Trophoblast cell (in vitro differentiated cells and primary cell): Measurements from ENCODE around the gene DCTD.

Experiments used
- DNase-seq, 2 donors: peaks; one replicate each; pipeline ENCODE4 v3.0.0-alpha.2; 2016
- H2AFZ ChIP-seq: 2 replicates; pipeline ENCODE4 v1.6.1; 2013; ENCODE audit warnings: low read length, moderate library complexity, mild to moderate bottlenecking; ENCODE audit not compliant: insufficient read depth, poor library complexity
- H2AK5ac ChIP-seq: 2 replicates; pipeline ENCODE4 v1.6.1; 2013; ENCODE audit warnings: mild to moderate bottlenecking, low read length
- H2BK120ac ChIP-seq: 2 replicates; pipeline ENCODE4 v1.6.1; 2013; ENCODE audit warnings: low read length, mild to moderate bottlenecking, moderate library complexity; ENCODE audit not compliant: insufficient read depth, poor library complexity
- H2BK12ac ChIP-seq: 2 replicates; pipeline ENCODE4 v1.6.1; 2013; ENCODE audit warnings: mild to moderate bottlenecking, low read length, moderate library complexity
- H2BK5ac ChIP-seq: 2 replicates; pipeline ENCODE4 v1.6.1; 2013; ENCODE audit warnings: low read length, low read depth, moderate library complexity, mild to moderate bottlenecking; ENCODE audit not compliant: poor library complexity
- H3K14ac ChIP-seq: 2 replicates; pipeline ENCODE4 v1.6.1; 2013; ENCODE audit warnings: mild to moderate bottlenecking, low read length
- H3K18ac ChIP-seq: 2 replicates; pipeline ENCODE4 v1.6.1; 2013; ENCODE audit warnings: mild to moderate bottlenecking, low read length
- H3K23ac ChIP-seq: 2 replicates; pipeline ENCODE4 v1.6.1; 2013; ENCODE audit warnings: low read length
- H3K27ac ChIP-seq: 2 replicates; pipeline ENCODE4 v1.5.1; 2013; ENCODE audit warnings: low read depth, mild to moderate bottlenecking, inconsistent platforms, low read length, moderate library complexity
- H3K27me3 ChIP-seq: 2 replicates; pipeline ENCODE4 v1.6.1; 2013; ENCODE audit warnings: inconsistent platforms, mild to moderate bottlenecking, low read length, moderate library complexity; ENCODE audit not compliant: insufficient read depth
- H3K36me3 ChIP-seq, 2 experiments: 1 replicate in 1 of 2; 2 replicates in 1 of 2; pipeline ENCODE4 v1.6.1; 2013; ENCODE audit warnings: low read length in 2 of 2, mild to moderate bottlenecking in 2 of 2, moderate library complexity in 1 of 2; ENCODE audit not compliant: insufficient read depth in 2 of 2, control insufficient read depth in 1 of 2
- H3K4ac ChIP-seq: 2 replicates; pipeline ENCODE4 v1.6.1; 2013; ENCODE audit warnings: low read depth, mild to moderate bottlenecking, low read length, moderate library complexity
- H3K4me1 ChIP-seq, 2 experiments: 1 replicate in 1 of 2; 2 replicates in 1 of 2; pipeline ENCODE4 v1.6.1; 2013; ENCODE audit warnings: low read length in 2 of 2, mild to moderate bottlenecking in 2 of 2, moderate library complexity in 1 of 2; ENCODE audit not compliant: insufficient read depth in 2 of 2, control insufficient read depth in 1 of 2
- H3K4me2 ChIP-seq: 2 replicates; pipeline ENCODE4 v1.6.1; 2013; ENCODE audit warnings: inconsistent platforms, mild to moderate bottlenecking, low read length, moderate library complexity
- H3K4me3 ChIP-seq: 2 replicates; pipeline ENCODE4 v1.5.1; 2013; ENCODE audit warnings: mild to moderate bottlenecking, low read depth, low read length, inconsistent platforms
- H3K79me1 ChIP-seq: one replicate; pipeline ENCODE4 v1.6.1; 2013; ENCODE audit warnings: low read length
- H3K79me2 ChIP-seq: 2 replicates; pipeline ENCODE4 v1.6.1; 2013; ENCODE audit warnings: low read length, mild to moderate bottlenecking; ENCODE audit not compliant: control insufficient read depth, insufficient read depth, poor library complexity
- H3K9ac ChIP-seq: 2 replicates; pipeline ENCODE4 v1.6.1; 2013; ENCODE audit warnings: mild to moderate bottlenecking, low read length
- H3K9me3 ChIP-seq: 2 replicates; pipeline ENCODE4 v1.6.1; 2013; ENCODE audit warnings: low read depth, mild to moderate bottlenecking, control low read depth, inconsistent platforms, low read length; ENCODE audit not compliant: insufficient read depth
- H4K12ac ChIP-seq: 2 replicates; pipeline ENCODE4 v1.6.1; 2013; ENCODE audit warnings: low read depth, mild to moderate bottlenecking, low read length, moderate library complexity
- H4K8ac ChIP-seq: 2 replicates; pipeline ENCODE4 v1.6.1; 2013; ENCODE audit warnings: low read depth, mild to moderate bottlenecking, low read length, moderate library complexity
- H4K91ac ChIP-seq: one replicate; pipeline ENCODE4 v1.6.1; 2013; ENCODE audit warnings: low read depth, mild to moderate bottlenecking, low read length, moderate library complexity
- WGBS: extraction: QIAGEN DNeasy Blood & Tissue Kit; methylation state at CpG from one replicate; pipeline ENCODE4 v1.1.7; 2013; ENCODE audit warnings: missing lambda C conversion rate; ENCODE audit not compliant: insufficient read length, insufficient coverage; ENCODE audit errors: extremely low coverage; 5-methylcytosine and 5-hydroxymethylcytosine counted together

DCTD gene

GRCh38 chr4:182888891-182889290 is 28.3 kb downstream of the DCTD start:
- Histone ChIP-seq H3K79me2 (no peaks in the 10 kb centered on the region), H4K8ac (no peak overlapping the region), H3K9me3 (no peaks in the 10 kb centered on the region), H3K79me1 (no peaks in the 10 kb centered on the region), H2AK5ac (no peak overlapping the region), H3K4me2 (no peak overlapping the region), H2BK5ac (no peak overlapping the region), H2AFZ (no peak overlapping the region), H3K18ac (no peak overlapping the region), H2BK12ac (no peak overlapping the region), H3K36me3 (peaks cover 20 to 29% of the 10 kb centered on the region in 2 experiments), H3K4ac (no peak overlapping the region), H3K4me1 (no peaks in the 10 kb centered on the region), H4K12ac (no peak overlapping the region), H3K27me3 (no peaks in the 10 kb centered on the region), H4K91ac (no peak overlapping the region), H3K9ac (no peak overlapping the region), H3K4me3 (no peak overlapping the region), H3K27ac (no peak overlapping the region), H2BK120ac (no peak overlapping the region), H3K23ac (no peak overlapping the region), H3K14ac (no peak overlapping the region)
- no peak for DNase-seq
- no CpG with 5 or more reads among the region's 4 CpGs for WGBS

- Histone ChIP-seq H3K14ac (no peak overlapping the region), H2BK120ac (no peak overlapping the region), H2BK5ac (no peak overlapping the region), H3K79me1 (no peaks in the 10 kb centered on the region), H4K8ac (no peak overlapping the region), H2BK12ac (no peak overlapping the region), H3K79me2 (no peaks in the 10 kb centered on the region), H2AK5ac (no peak overlapping the region), H2AFZ (no peak overlapping the region), H3K4ac (no peak overlapping the region), H3K36me3 (peaks cover 16 to 26% of the 10 kb centered on the region in 2 experiments), H3K4me2 (no peak overlapping the region), H3K4me3 (no peak overlapping the region), H3K4me1 (no peaks in the 10 kb centered on the region), H3K9ac (no peak overlapping the region), H4K12ac (peak overlapping the region; percentile 36), H3K18ac (no peak overlapping the region), H3K27me3 (no peaks in the 10 kb centered on the region), H3K9me3 (peaks cover 3% of the 10 kb centered on the region), H3K27ac (no peak overlapping the region), H4K91ac (no peak overlapping the region), H3K23ac (no peak overlapping the region)
- no CpG with 5 or more reads among the region's 9 CpGs for WGBS
- no peak for DNase-seq
Measured at GRCh38 chr4:182886768-182887167, 30.4 kb downstream of the DCTD start.

- Histone ChIP-seq H3K4ac (no peak overlapping the region), H3K27ac (no peak overlapping the region), H3K4me1 (no peaks in the 10 kb centered on the region)
Measured at GRCh38 chr4:182886205-182886604, 31.0 kb downstream of the DCTD start.

GRCh38 chr4:182885738-182886077 is 31.5 kb downstream of the DCTD start:
- Histone ChIP-seq H4K8ac (no peak overlapping the region), H3K4me1 (no peaks in the 10 kb centered on the region), H2AK5ac (no peak overlapping the region), H3K36me3 (peaks cover 13 to 22% of the 10 kb centered on the region in 2 experiments), H3K4me2 (no peak overlapping the region), H3K4ac (no peak overlapping the region), H4K12ac (no peak overlapping the region), H3K27me3 (no peaks in the 10 kb centered on the region), H3K18ac (no peak overlapping the region), H3K79me1 (no peaks in the 10 kb centered on the region), H3K23ac (no peak overlapping the region), H3K9ac (no peak overlapping the region), H2AFZ (no peak overlapping the region), H3K27ac (no peak overlapping the region), H3K79me2 (no peaks in the 10 kb centered on the region), H3K4me3 (no peak overlapping the region), H3K9me3 (peaks cover 3% of the 10 kb centered on the region), H2BK12ac (no peak overlapping the region), H4K91ac (no peak overlapping the region), H2BK120ac (no peak overlapping the region), H3K14ac (no peak overlapping the region), H2BK5ac (no peak overlapping the region)
- WGBS, result no CpG with 5 or more reads among the region's 3 CpGs
- DNase-seq, result no peak

More at GRCh38 chr4:182886205-182886604, 31.0 kb downstream of the DCTD start:
- no CpG with 5 or more reads among the region's 6 CpGs for WGBS
- Histone ChIP-seq H2AFZ (no peak overlapping the region), H3K14ac (no peak overlapping the region), H3K23ac (no peak overlapping the region), H4K8ac (no peak overlapping the region), H3K79me1 (no peaks in the 10 kb centered on the region), H4K12ac (no peak overlapping the region), H2BK120ac (no peak overlapping the region), H3K36me3 (peaks cover 16 to 26% of the 10 kb centered on the region in 2 experiments), H4K91ac (no peak overlapping the region), H3K79me2 (no peaks in the 10 kb centered on the region), H3K9ac (no peak overlapping the region), H3K18ac (no peak overlapping the region), H2BK12ac (no peak overlapping the region), H3K4me3 (no peak overlapping the region), H3K9me3 (peaks cover 3% of the 10 kb centered on the region), H3K4me2 (no peak overlapping the region), H3K27me3 (no peaks in the 10 kb centered on the region), H2BK5ac (no peak overlapping the region), H2AK5ac (no peak overlapping the region)
- no peak for DNase-seq
